ENCODE data around the gene ADD3.

ADD3 gene

GRCh38 chr10:110138197-110138812 is 130.5 kb downstream of the ADD3 start:
- H3K27ac ChIP-seq (ENCODE audit: low read depth, low read length), result no peak overlapping the region
- H3K36me3 ChIP-seq (ENCODE audit: insufficient read depth, low read length), result peaks cover under 1% of the 10 kb centered on the region; the same call in 1 of the 2 replicates
- no peaks in the 10 kb centered on the region for H3K79me2 ChIP-seq (ENCODE audit: control insufficient read depth, insufficient read depth, low read length, unreplicated experiment)
- no peak overlapping the region for H2AFZ ChIP-seq (ENCODE audit: low read length, unreplicated experiment)
- peaks cover 27% of the 10 kb centered on the region for H3K4me1 ChIP-seq (ENCODE audit: control insufficient read depth, insufficient read depth, low read length, unreplicated experiment)
- no peak overlapping the region for H3K4me3 ChIP-seq (ENCODE audit: low read depth, low read length)
- H3K27me3 ChIP-seq (ENCODE audit: insufficient read depth, low read length), result no peaks in the 10 kb centered on the region

GRCh38 chr10:110141185-110141584 is 133.4 kb downstream of the ADD3 start:
- H2AFZ ChIP-seq (ENCODE audit: low read length, unreplicated experiment), result no peak overlapping the region
- no peaks in the 10 kb centered on the region for H3K27me3 ChIP-seq (ENCODE audit: insufficient read depth, low read length)
- H3K36me3 ChIP-seq (ENCODE audit: insufficient read depth, low read length), result no peaks in the 10 kb centered on the region; the same call in 1 of the 2 replicates
- H3K27ac ChIP-seq (ENCODE audit: low read depth, low read length), result no peak overlapping the region; the same call in 1 of the 2 replicates
- H3K4me3 ChIP-seq (ENCODE audit: low read depth, low read length), result no peak overlapping the region
- no peaks in the 10 kb centered on the region for H3K79me2 ChIP-seq (ENCODE audit: control insufficient read depth, insufficient read depth, low read length, unreplicated experiment)
- H3K4me1 ChIP-seq (ENCODE audit: control insufficient read depth, insufficient read depth, low read length, unreplicated experiment), result peaks cover 22% of the 10 kb centered on the region

- no peaks in the 10 kb centered on the region for H3K27me3 ChIP-seq (ENCODE audit: insufficient read depth, low read length)
- H3K27ac ChIP-seq (ENCODE audit: low read depth, low read length), result no peak overlapping the region
- no peaks in the 10 kb centered on the region for H3K79me2 ChIP-seq (ENCODE audit: control insufficient read depth, insufficient read depth, low read length, unreplicated experiment)
- H2AFZ ChIP-seq (ENCODE audit: low read length, unreplicated experiment), result no peak overlapping the region
- H3K36me3 ChIP-seq (ENCODE audit: insufficient read depth, low read length), result no peaks in the 10 kb centered on the region; the same call in 1 of the 2 replicates
- H3K4me1 ChIP-seq (ENCODE audit: control insufficient read depth, insufficient read depth, low read length, unreplicated experiment), result peaks cover 22% of the 10 kb centered on the region
- H3K4me3 ChIP-seq (ENCODE audit: low read depth, low read length), result no peak overlapping the region
Observed at GRCh38 chr10:110141871-110142635, 134.3 kb downstream of the ADD3 start.

GRCh38 chr10:110142965-110143364 is 135.2 kb downstream of the ADD3 start:
- Histone ChIP-seq H3K27me3 (ENCODE audit: insufficient read depth, low read length) (no peaks in the 10 kb centered on the region), H2AFZ (ENCODE audit: low read length, unreplicated experiment) (no peak overlapping the region), H3K4me1 (ENCODE audit: control insufficient read depth, insufficient read depth, low read length, unreplicated experiment) (peaks cover 18% of the 10 kb centered on the region), H3K36me3 (ENCODE audit: insufficient read depth, low read length) (no peaks in the 10 kb centered on the region; the same call in 1 of the 2 replicates), H3K79me2 (ENCODE audit: control insufficient read depth, insufficient read depth, low read length, unreplicated experiment) (no peaks in the 10 kb centered on the region), H3K27ac (ENCODE audit: low read depth, low read length) (no peak overlapping the region), H3K4me3 (ENCODE audit: low read depth, low read length) (no peak overlapping the region)

DNA sequence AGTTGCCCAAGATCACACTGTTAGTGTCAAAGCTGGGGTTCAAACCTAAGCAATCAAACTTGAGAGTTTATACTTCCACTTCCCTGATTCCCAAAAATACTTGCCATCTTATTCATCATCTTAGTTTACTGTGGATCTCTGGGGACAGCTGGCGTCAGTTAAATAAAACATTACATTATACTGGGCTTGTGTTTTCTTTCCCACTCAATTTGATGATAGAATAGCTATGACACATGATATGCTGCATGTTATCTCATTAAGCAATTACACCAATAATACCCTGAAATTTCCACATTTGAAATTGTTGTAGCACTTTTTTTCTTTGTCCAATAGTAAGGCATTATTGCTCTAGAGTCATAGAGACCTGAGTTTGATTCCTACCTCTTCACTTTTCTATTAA is 136.7 kb downstream of the ADD3 start:
- no peak overlapping the region for H3K4me3 ChIP-seq (ENCODE audit: low read depth, low read length)
- H3K27ac ChIP-seq (ENCODE audit: low read depth, low read length), result no peak overlapping the region
- no peak overlapping the region for H2AFZ ChIP-seq (ENCODE audit: low read length, unreplicated experiment)
- H3K4me1 ChIP-seq (ENCODE audit: control insufficient read depth, insufficient read depth, low read length, unreplicated experiment), result peaks cover 18% of the 10 kb centered on the region
- H3K27me3 ChIP-seq (ENCODE audit: insufficient read depth, low read length), result no peaks in the 10 kb centered on the region
- no peaks in the 10 kb centered on the region for H3K79me2 ChIP-seq (ENCODE audit: control insufficient read depth, insufficient read depth, low read length, unreplicated experiment)
- no peaks in the 10 kb centered on the region; the same call in 1 of the 2 replicates for H3K36me3 ChIP-seq (ENCODE audit: insufficient read depth, low read length)

- Histone ChIP-seq H3K4me3 (ENCODE audit: low read depth, low read length) (no peak overlapping the region), H3K27me3 (ENCODE audit: insufficient read depth, low read length) (no peaks in the 10 kb centered on the region), H3K36me3 (ENCODE audit: insufficient read depth, low read length) (no peaks in the 10 kb centered on the region), H3K79me2 (ENCODE audit: control insufficient read depth, insufficient read depth, low read length, unreplicated experiment) (no peaks in the 10 kb centered on the region), H2AFZ (ENCODE audit: low read length, unreplicated experiment) (no peak overlapping the region), H3K27ac (ENCODE audit: low read depth, low read length) (no peak overlapping the region), H3K4me1 (ENCODE audit: control insufficient read depth, insufficient read depth, low read length, unreplicated experiment) (no peaks in the 10 kb centered on the region)
Observed at GRCh38 chr10:110147961-110148360, 140.2 kb downstream of the ADD3 start.

DNA sequence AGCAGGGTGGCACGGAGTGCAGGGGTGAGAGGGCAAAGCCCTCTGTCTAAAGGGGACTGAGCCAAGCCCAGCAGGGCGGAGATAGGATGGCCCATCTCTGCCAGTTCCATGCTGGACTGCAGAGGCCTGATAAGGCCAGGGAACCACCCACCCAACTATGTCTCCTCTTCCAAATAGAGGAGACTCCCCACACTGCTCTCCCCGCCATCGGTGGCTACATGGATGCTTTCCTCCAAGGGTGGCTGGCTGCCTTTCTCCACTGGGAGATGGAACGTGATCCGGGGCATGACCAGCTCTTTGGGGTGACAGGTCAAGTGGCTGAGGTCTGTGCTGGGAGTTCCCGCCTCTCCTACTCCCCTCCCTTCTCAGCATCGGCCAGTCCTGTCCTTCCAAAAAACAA is 141.5 kb downstream of the ADD3 start:
- H2AFZ ChIP-seq (ENCODE audit: low read length, unreplicated experiment), result no peak overlapping the region
- no peaks in the 10 kb centered on the region for H3K79me2 ChIP-seq (ENCODE audit: control insufficient read depth, insufficient read depth, low read length, unreplicated experiment)
- no peaks in the 10 kb centered on the region for H3K36me3 ChIP-seq (ENCODE audit: insufficient read depth, low read length)
- H3K27me3 ChIP-seq (ENCODE audit: insufficient read depth, low read length), result no peaks in the 10 kb centered on the region; the same call in 1 of the 2 replicates
- H3K4me1 ChIP-seq (ENCODE audit: control insufficient read depth, insufficient read depth, low read length, unreplicated experiment), result no peaks in the 10 kb centered on the region
- no peak overlapping the region for H3K4me3 ChIP-seq (ENCODE audit: low read depth, low read length)
- no peak overlapping the region for H3K27ac ChIP-seq (ENCODE audit: low read depth, low read length)

GRCh38 chr10:110150046-110150445 is 142.3 kb downstream of the ADD3 start:
- no peaks in the 10 kb centered on the region for H3K4me1 ChIP-seq (ENCODE audit: control insufficient read depth, insufficient read depth, low read length, unreplicated experiment)
- H3K27me3 ChIP-seq (ENCODE audit: insufficient read depth, low read length), result no peaks in the 10 kb centered on the region; the same call in 1 of the 2 replicates
- H3K4me3 ChIP-seq (ENCODE audit: low read depth, low read length), result no peak overlapping the region
- H3K27ac ChIP-seq (ENCODE audit: low read depth, low read length), result no peak overlapping the region
- H2AFZ ChIP-seq (ENCODE audit: low read length, unreplicated experiment), result no peak overlapping the region
- no peaks in the 10 kb centered on the region for H3K36me3 ChIP-seq (ENCODE audit: insufficient read depth, low read length)
- H3K79me2 ChIP-seq (ENCODE audit: control insufficient read depth, insufficient read depth, low read length, unreplicated experiment), result no peaks in the 10 kb centered on the region

GRCh38 chr10:110150981-110151380 is 143.2 kb downstream of the ADD3 start:
- Histone ChIP-seq H2AFZ (ENCODE audit: low read length, unreplicated experiment) (no peak overlapping the region), H3K36me3 (ENCODE audit: insufficient read depth, low read length) (no peaks in the 10 kb centered on the region), H3K4me1 (ENCODE audit: control insufficient read depth, insufficient read depth, low read length, unreplicated experiment) (no peaks in the 10 kb centered on the region), H3K27ac (ENCODE audit: low read depth, low read length) (no peak overlapping the region), H3K4me3 (ENCODE audit: low read depth, low read length) (no peak overlapping the region), H3K27me3 (ENCODE audit: insufficient read depth, low read length) (no peaks in the 10 kb centered on the region; the same call in 1 of the 2 replicates), H3K79me2 (ENCODE audit: control insufficient read depth, insufficient read depth, low read length, unreplicated experiment) (no peaks in the 10 kb centered on the region)

DNA sequence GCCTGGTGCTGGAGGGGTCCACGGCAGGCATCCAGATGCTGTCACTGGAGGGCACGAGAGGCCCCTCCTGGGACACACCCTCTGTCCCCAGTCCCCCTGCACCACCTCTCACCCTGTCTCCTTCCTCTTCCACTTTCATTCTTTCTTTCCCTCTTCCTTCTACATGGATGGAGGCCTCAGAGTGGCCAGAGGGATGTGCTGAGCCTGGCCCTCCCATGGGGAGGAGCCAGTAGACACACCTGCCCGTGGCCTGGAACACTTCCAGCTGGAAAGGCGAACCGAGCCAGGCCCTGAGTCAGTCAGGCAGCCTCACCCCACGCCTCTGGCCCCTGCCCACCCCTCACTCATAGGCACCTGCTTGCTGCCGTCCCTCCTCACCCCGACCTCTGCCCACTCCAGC is 143.7 kb downstream of the ADD3 start:
- Histone ChIP-seq H2AFZ (ENCODE audit: low read length, unreplicated experiment) (no peak overlapping the region), H3K4me3 (ENCODE audit: low read depth, low read length) (no peak overlapping the region), H3K79me2 (ENCODE audit: control insufficient read depth, insufficient read depth, low read length, unreplicated experiment) (no peaks in the 10 kb centered on the region), H3K27ac (ENCODE audit: low read depth, low read length) (no peak overlapping the region), H3K27me3 (ENCODE audit: insufficient read depth, low read length) (no peaks in the 10 kb centered on the region; the same call in 1 of the 2 replicates), H3K36me3 (ENCODE audit: insufficient read depth, low read length) (no peaks in the 10 kb centered on the region), H3K4me1 (ENCODE audit: control insufficient read depth, insufficient read depth, low read length, unreplicated experiment) (no peaks in the 10 kb centered on the region)

GRCh38 chr10:110151971-110152370 is 144.2 kb downstream of the ADD3 start:
- Histone ChIP-seq H3K4me1 (ENCODE audit: control insufficient read depth, insufficient read depth, low read length, unreplicated experiment) (no peaks in the 10 kb centered on the region), H3K27me3 (ENCODE audit: insufficient read depth, low read length) (no peaks in the 10 kb centered on the region; the same call in 1 of the 2 replicates), H3K27ac (ENCODE audit: low read depth, low read length) (no peak overlapping the region), H3K4me3 (ENCODE audit: low read depth, low read length) (no peak overlapping the region), H3K79me2 (ENCODE audit: control insufficient read depth, insufficient read depth, low read length, unreplicated experiment) (no peaks in the 10 kb centered on the region), H3K36me3 (ENCODE audit: insufficient read depth, low read length) (no peaks in the 10 kb centered on the region), H2AFZ (ENCODE audit: low read length, unreplicated experiment) (no peak overlapping the region)
